Skeletal muscle tissue (tissue), 4 donors: ENCODE measurements around the gene MVP. TPM values are rescaled to one million over a fixed set of nuclear protein-coding genes. Genes with fewer than 3 reads are reported as not detected.

ENCODE experiments used
- H3K27ac ChIP-seq: one replicate; pipeline ENCODE4 v1.7.0; 2013; ENCODE audit warnings: mild to moderate bottlenecking, low read depth, low read length, inconsistent platforms
- H3K27me3 ChIP-seq, 3 donors: one replicate each; pipeline ENCODE4 v1.7.0; 2013; ENCODE audit warnings: low read length in 3 of 3; ENCODE audit not compliant: control insufficient read depth in 3 of 3, insufficient read depth in 3 of 3
- H3K36me3 ChIP-seq, 3 donors: one replicate each; pipeline ENCODE4 v1.7.0; 2013; ENCODE audit warnings: low read length in 3 of 3; ENCODE audit not compliant: control insufficient read depth in 3 of 3, insufficient read depth in 3 of 3
- H3K4me1 ChIP-seq, 3 donors: one replicate each; pipeline ENCODE4 v1.7.0; 2013; ENCODE audit warnings: low read length in 3 of 3, mild to moderate bottlenecking in 3 of 3; ENCODE audit not compliant: control insufficient read depth in 3 of 3, insufficient read depth in 3 of 3
- H3K4me3 ChIP-seq, 3 donors: one replicate each; pipeline ENCODE4 v1.7.0; 2013; ENCODE audit warnings: low read length in 3 of 3
- H3K9ac ChIP-seq, 3 donors: one replicate each; pipeline ENCODE4 v1.7.0; 2013; ENCODE audit warnings: low read length in 3 of 3, mild to moderate bottlenecking in 3 of 3, moderate library complexity in 2 of 3, low read depth in 1 of 3
- H3K9me3 ChIP-seq, 3 donors: one replicate each; pipeline ENCODE4 v1.7.0; 2013; ENCODE audit warnings: low read length in 3 of 3; ENCODE audit not compliant: control insufficient read depth in 3 of 3
- total RNA-seq: library from RNA; depleted of rRNA; stranded (reverse); fragments of >200 nt; gene quantifications from one replicate; pipeline ENCODE4 v1.2.3, GENCODE V29; 2014
- donor health status: Osteomylitis.

Gene MVP
- total RNA-seq, 1 donor from 2014 or later, result 28.2 TPM

GRCh38 chr16:29840240-29840639 lies 20.0 kb downstream of the MVP start:
- Histone ChIP-seq H3K9ac (no peak overlapping the region), H3K27ac (no peak overlapping the region), H3K36me3 (peaks cover 47 to 65% (median 55%) of the 10 kb centered on the region in 3 donors)

GRCh38 chr16:29841631-29842030 lies 21.4 kb downstream of the MVP start:
- H3K27me3 ChIP-seq, result no peaks in the 10 kb centered on the region
- H3K36me3 ChIP-seq, result peaks cover 48 to 67% (median 67%) of the 10 kb centered on the region in 3 donors

More at GRCh38 chr16:29840240-29840639, 20.0 kb downstream of the MVP start:
- Histone ChIP-seq H3K4me1 (no peaks in the 10 kb centered on the region), H3K4me3 (no peak overlapping the region), H3K27me3 (no peaks in the 10 kb centered on the region), H3K9me3 (no peaks in the 10 kb centered on the region)

GRCh38 chr16:29842732-29843346 lies 22.6 kb downstream of the MVP start:
- Histone ChIP-seq H3K9me3 (no peaks in the 10 kb centered on the region), H3K36me3 (peaks cover 48 to 67% (median 64%) of the 10 kb centered on the region in 3 donors), H3K9ac (no peak overlapping the region), H3K4me3 (no peak overlapping the region), H3K4me1 (no peaks in the 10 kb centered on the region), H3K27me3 (no peaks in the 10 kb centered on the region), H3K27ac (no peak overlapping the region)

More at GRCh38 chr16:29841631-29842030, 21.4 kb downstream of the MVP start:
- Histone ChIP-seq H3K4me1 (no peaks in the 10 kb centered on the region), H3K27ac (no peak overlapping the region), H3K9ac (no peak overlapping the region), H3K9me3 (no peaks in the 10 kb centered on the region), H3K4me3 (no peak overlapping the region)

GRCh38 chr16:29843931-29844330 lies 23.7 kb downstream of the MVP start:
- Histone ChIP-seq H3K4me1 (no peaks in the 10 kb centered on the region), H3K27me3 (no peaks in the 10 kb centered on the region), H3K4me3 (no peak overlapping the region), H3K9me3 (no peaks in the 10 kb centered on the region), H3K36me3 (peaks cover 46 to 62% (median 61%) of the 10 kb centered on the region in 3 donors), H3K27ac (no peak overlapping the region), H3K9ac (no peak overlapping the region)

GRCh38 chr16:29844575-29845331 lies 24.5 kb downstream of the MVP start:
- Histone ChIP-seq H3K4me3 (no peak overlapping the region), H3K36me3 (peaks cover 44 to 62% (median 58%) of the 10 kb centered on the region in 3 donors), H3K9ac (no peak overlapping the region), H3K9me3 (no peaks in the 10 kb centered on the region), H3K4me1 (no peaks in the 10 kb centered on the region), H3K27me3 (no peaks in the 10 kb centered on the region), H3K27ac (no peak overlapping the region)

GRCh38 chr16:29845656-29846055 lies 25.4 kb downstream of the MVP start:
- Histone ChIP-seq H3K36me3 (peaks cover 39 to 54% (median 49%) of the 10 kb centered on the region in 3 donors), H3K4me3 (no peak overlapping the region), H3K9ac (no peak overlapping the region), H3K4me1 (no peaks in the 10 kb centered on the region), H3K27ac (no peak overlapping the region), H3K9me3 (no peaks in the 10 kb centered on the region), H3K27me3 (no peaks in the 10 kb centered on the region)

- H3K36me3 ChIP-seq, result peaks cover 22 to 31% (median 30%) of the 10 kb centered on the region in 3 donors
- peak overlapping the region in 1 of 3 donors; percentile 16 for H3K9ac ChIP-seq
- no peaks in the 10 kb centered on the region for H3K9me3 ChIP-seq
- H3K4me3 ChIP-seq, result no peak overlapping the region
- no peak overlapping the region for H3K27ac ChIP-seq
- H3K27me3 ChIP-seq, result no peaks in the 10 kb centered on the region
- no peaks in the 10 kb centered on the region for H3K4me1 ChIP-seq
Measured at GRCh38 chr16:29848420-29849297, 28.4 kb downstream of the MVP start.

GRCh38 chr16:29849505-29849904 lies 29.2 kb downstream of the MVP start:
- Histone ChIP-seq H3K9me3 (no peaks in the 10 kb centered on the region), H3K27ac (no peak overlapping the region), H3K9ac (no peak overlapping the region), H3K27me3 (no peaks in the 10 kb centered on the region), H3K36me3 (peaks cover 18 to 29% (median 24%) of the 10 kb centered on the region in 3 donors), H3K4me3 (no peak overlapping the region), H3K4me1 (no peaks in the 10 kb centered on the region)

- Histone ChIP-seq H3K27ac (no peak overlapping the region), H3K9ac (no peak overlapping the region), H3K4me3 (no peak overlapping the region), H3K27me3 (no peaks in the 10 kb centered on the region), H3K4me1 (no peaks in the 10 kb centered on the region), H3K36me3 (peaks cover 10 to 16% (median 14%) of the 10 kb centered on the region in 3 donors), H3K9me3 (no peaks in the 10 kb centered on the region)
Measured at GRCh38 chr16:29850998-29851397, 30.7 kb downstream of the MVP start.
